H1 (cell line): ENCODE results near the gene ARMH3.

Experiments
- CHD7 ChIP-seq: fragments of 300-600 bp; sonication (generic); IDR thresholded peaks from 2 replicates; pipeline ENCODE4 v1.7.1; 2012; ENCODE audit warnings: low read length, moderate library complexity, mild to moderate bottlenecking, inconsistent platforms; ENCODE audit not compliant: insufficient replicate concordance
- POLR2A ChIP-seq, 2 experiments: IDR thresholded peaks; 1 replicate in 1 of 2; 2 replicates in 1 of 2; pipeline ENCODE4 v1.6.1; 2011; ENCODE audit warnings: low read depth in 2 of 2, low read length in 2 of 2, mild to moderate bottlenecking in 2 of 2; ENCODE audit errors: control extremely low read depth in 1 of 2
- POLR2AphosphoS5 ChIP-seq: IDR thresholded peaks from 2 replicates; pipeline ENCODE4 v1.6.1; 2011; ENCODE audit warnings: low read depth, low read length
- SIX5 ChIP-seq: IDR thresholded peaks from 2 replicates; pipeline ENCODE4 v1.6.1; 2011; ENCODE audit warnings: mild to moderate bottlenecking, low read depth, low read length
- TBP ChIP-seq: IDR thresholded peaks from 2 replicates; pipeline ENCODE4 v1.6.1; 2011; ENCODE audit warnings: low read depth, low read length, improper control_type of control experiment

DNA sequence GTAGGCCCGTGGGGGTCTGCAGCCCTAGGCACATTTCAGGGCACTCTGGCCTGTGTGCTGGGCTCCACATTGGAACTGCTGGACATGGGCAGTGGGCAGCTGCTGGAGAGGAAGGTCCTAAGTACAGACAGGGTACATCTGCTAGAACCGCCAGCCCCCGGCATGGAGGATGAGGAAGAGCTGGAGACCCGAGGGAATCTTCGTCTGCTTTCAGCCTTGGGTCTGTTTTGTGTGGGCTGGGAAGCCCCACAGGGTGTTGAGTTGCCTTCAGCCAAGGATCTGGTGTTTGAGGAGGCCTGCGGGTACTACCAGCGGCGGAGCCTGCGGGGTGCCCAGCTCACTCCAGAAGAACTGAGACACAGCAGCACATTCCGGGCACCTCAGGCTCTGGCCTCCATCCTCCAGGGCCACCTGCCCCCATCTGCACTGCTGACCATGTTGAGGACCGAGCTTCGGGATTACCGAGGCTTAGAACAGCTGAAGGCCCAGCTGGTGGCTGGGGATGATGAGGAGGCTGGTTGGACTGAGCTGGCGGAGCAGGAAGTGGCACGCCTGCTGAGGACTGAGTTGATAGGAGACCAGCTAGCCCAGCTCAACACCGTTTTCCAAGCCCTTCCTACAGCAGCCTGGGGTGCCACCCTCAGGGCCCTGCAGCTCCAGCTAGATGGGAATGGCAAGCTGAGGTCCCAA, 10.6 kb upstream of the ARMH3 start:
- TF ChIP-seq TBP, result no peak
- TF ChIP-seq CHD7, result no peak
- no peak for TF ChIP-seq POLR2A (IDR thresholded peaks at IDR 0.05; ENCODE audit: control extremely low read depth in 1 of 2, low read depth in 2 of 2, low read length in 2 of 2)
- TF ChIP-seq SIX5, result no peak
- no peak for TF ChIP-seq POLR2AphosphoS5
